Lung (tissue), 12 donors: ENCODE data around the gene THY1. TPM values are rescaled to one million over a fixed set of nuclear protein-coding genes. Genes with fewer than 3 reads are reported as not detected.
"Not testable (repeated sequence)": the region's sequence is repeated elsewhere in the genome, so short reads cannot be mapped to it uniquely, and the experiment has no call there.

Source experiments
- ATAC-seq: fragments of 200-7000 bp; cut with Tn5 transposase; one replicate; pipeline ENCODE4 v1.9.1; 2020; ENCODE audit warnings: moderate number of reproducible peaks; ENCODE audit not compliant: insufficient read depth, low FRiP score
- DNase-seq, 3 donors: peaks; one replicate each; pipeline ENCODE4 v3.0.0-alpha.2; 2013 to 2017
- H3K27ac ChIP-seq, 2 donors: one replicate each; pipeline ENCODE4 v1.5.1; 2013; ENCODE audit warnings: mild to moderate bottlenecking in 2 of 2, moderate library complexity in 2 of 2, control low read depth in 1 of 2, inconsistent platforms in 1 of 2, low read depth in 1 of 2, low read length in 1 of 2
- H3K27me3 ChIP-seq, 3 donors: one replicate each; pipeline ENCODE4 v1.5.1; 2013; ENCODE audit warnings: low read length in 2 of 3; ENCODE audit not compliant: control insufficient read depth in 3 of 3, insufficient read depth in 3 of 3
- H3K36me3 ChIP-seq, 4 donors: one replicate each; pipeline ENCODE4 v1.5.1; 2013; ENCODE audit warnings: low read length in 4 of 4, mild to moderate bottlenecking in 1 of 4, moderate library complexity in 1 of 4; ENCODE audit not compliant: control insufficient read depth in 4 of 4, insufficient read depth in 4 of 4
- H3K4me1 ChIP-seq, 5 donors: one replicate each; pipeline ENCODE4 v1.5.1; 2013; ENCODE audit warnings: low read length in 5 of 5, mild to moderate bottlenecking in 2 of 5, moderate library complexity in 1 of 5; ENCODE audit not compliant: control insufficient read depth in 5 of 5, insufficient read depth in 5 of 5
- H3K4me3 ChIP-seq: one replicate; pipeline ENCODE4 v1.5.1; 2013; ENCODE audit warnings: mild to moderate bottlenecking, control low read depth, moderate library complexity
- H3K9ac ChIP-seq, 2 donors: one replicate each; pipeline ENCODE4 v1.5.1; 2013; ENCODE audit warnings: low read length in 2 of 2, control low read depth in 1 of 2; ENCODE audit not compliant: insufficient read depth in 1 of 2
- H3K9me3 ChIP-seq, 4 donors: one replicate each; pipeline ENCODE4 v1.5.1; 2013; ENCODE audit warnings: low read length in 3 of 4, mild to moderate bottlenecking in 1 of 4, moderate library complexity in 1 of 4; ENCODE audit not compliant: control insufficient read depth in 4 of 4, insufficient read depth in 3 of 4
- CTCF ChIP-seq: IDR thresholded peaks from 2 replicates; pipeline ENCODE4 v1.5.1; 2012; ENCODE audit warnings: mild to moderate bottlenecking; ENCODE audit errors: control extremely low read depth, extremely low read depth
- WGBS, 2 donors: extraction: QIAGEN DNeasy Blood & Tissue Kit; methylation state at CpG; one replicate each; pipeline ENCODE4 v1.1.7; 2013; 5-methylcytosine and 5-hydroxymethylcytosine counted together
- polyA plus RNA-seq, 2 donors: library from polyadenylated mRNA; stranded (reverse); fragments of 200-250 nt; gene quantifications; one replicate each; pipeline ENCODE4 v1.2.1, GENCODE V29; 2013
- total RNA-seq, 2 donors: library from RNA; depleted of rRNA in 1 of 2; stranded (reverse); fragments of >200 nt in 1 of 2; gene quantifications; one replicate each; pipeline ENCODE4 v1.2.1, GENCODE V29; 2014 to 2021
- donor health status: control.
- donor health status: control.
- donor health status: Bipolar disorder and iron deficiency.
- donor health status: healthy.
- donor health status: DM: yes; HTN: yes; CAD: no.

The THY1 gene
- total and polyA plus RNA-seq, 4 donors, result 5.1 to 44.2 (median 13.3) TPM

GRCh38 chr11:119459293-119459976 is 36.5 kb upstream of the THY1 start:
- no peak for TF ChIP-seq CTCF
- peaks cover 0 to 9% (median 0%) of the 10 kb centered on the region in 5 donors for H3K4me1 ChIP-seq
- H3K9ac ChIP-seq, result no peak overlapping the region
- 87 to 94% methylated on average over 8 of the region's 8 CpGs for WGBS, 2 donors
- H3K27me3 ChIP-seq, result no peaks in the 10 kb centered on the region
- DNase-seq (no peak), ATAC-seq (no peak)
- H3K9me3 ChIP-seq, result no peaks in the 10 kb centered on the region
- no peaks in the 10 kb centered on the region for H3K36me3 ChIP-seq
- peak overlapping the region in 1 of 2 donors; percentile 3 for H3K27ac ChIP-seq
- no peak overlapping the region for H3K4me3 ChIP-seq

- not testable (repeated sequence) for H3K27me3 ChIP-seq, ATAC-seq, H3K9ac ChIP-seq, H3K4me3 ChIP-seq, DNase-seq, H3K36me3 ChIP-seq, H3K9me3 ChIP-seq, H3K4me1 ChIP-seq, H3K27ac ChIP-seq
- WGBS, 2 donors, result 79 to 97% methylated on average over 6 of the region's 6 CpGs
Measured at GRCh38 chr11:119455708-119456107, 32.7 kb upstream of the THY1 start.

- not testable (repeated sequence) for H3K4me1 ChIP-seq, H3K9me3 ChIP-seq, ATAC-seq, H3K9ac ChIP-seq, H3K27ac ChIP-seq, H3K27me3 ChIP-seq, H3K36me3 ChIP-seq, H3K4me3 ChIP-seq, DNase-seq
- WGBS, 2 donors, result 76 to 79% methylated on average over 4 of the region's 4 CpGs
Measured at GRCh38 chr11:119455241-119455640, 32.3 kb upstream of the THY1 start.

GRCh38 chr11:119453881-119454280 is 30.9 kb upstream of the THY1 start:
- H3K9ac ChIP-seq, result no peak overlapping the region
- ATAC-seq (no peak), DNase-seq (no peak)
- H3K36me3 ChIP-seq, result no peaks in the 10 kb centered on the region
- no peak overlapping the region for H3K27ac ChIP-seq
- 67 to 75% methylated on average over 1 of the region's 1 CpG for WGBS, 2 donors
- no peaks in the 10 kb centered on the region for H3K9me3 ChIP-seq
- H3K4me3 ChIP-seq, result no peak overlapping the region
- no peak for TF ChIP-seq CTCF
- no peaks in the 10 kb centered on the region for H3K27me3 ChIP-seq
- no peaks in the 10 kb centered on the region for H3K4me1 ChIP-seq
